HCT116 (cell line): Measurements from ENCODE around the gene SEMA5B.

Experiments
- CEBPB ChIP-seq: IDR thresholded peaks from 2 replicates; pipeline ENCODE4 v1.6.1; 2012; ENCODE audit warnings: low read depth
- ELF1 ChIP-seq: IDR thresholded peaks from 2 replicates; pipeline ENCODE4 v1.6.1; 2012; ENCODE audit warnings: low read depth, borderline replicate concordance
- POLR2A ChIP-seq: IDR thresholded peaks from 2 replicates; pipeline ENCODE4 v1.7.0; 2011; ENCODE audit warnings: borderline replicate concordance; ENCODE audit not compliant: insufficient read depth, insufficient read length; ENCODE audit errors: extremely low read depth
- TF ChIP-seq, protein P1 (sequence below), 3 experiments: fragments of 200-600 bp in 1 of 3; sonication (generic) in 1 of 3; IDR thresholded peaks in 2 of 3; conservative IDR thresholded peaks in 1 of 3; 2 replicates each; pipeline ENCODE4 v1.5.1; 2012 to 2017; ENCODE audit warnings: low read depth in 2 of 3, low read length in 2 of 3, antibody characterized with exemption in 1 of 3, borderline replicate concordance in 1 of 3, control low read depth in 1 of 3, mild to moderate bottlenecking in 1 of 3, mixed read lengths in 1 of 3, mixed run types in 1 of 3, moderate library complexity in 1 of 3; ENCODE audit not compliant: insufficient read depth in 1 of 3

DNA sequence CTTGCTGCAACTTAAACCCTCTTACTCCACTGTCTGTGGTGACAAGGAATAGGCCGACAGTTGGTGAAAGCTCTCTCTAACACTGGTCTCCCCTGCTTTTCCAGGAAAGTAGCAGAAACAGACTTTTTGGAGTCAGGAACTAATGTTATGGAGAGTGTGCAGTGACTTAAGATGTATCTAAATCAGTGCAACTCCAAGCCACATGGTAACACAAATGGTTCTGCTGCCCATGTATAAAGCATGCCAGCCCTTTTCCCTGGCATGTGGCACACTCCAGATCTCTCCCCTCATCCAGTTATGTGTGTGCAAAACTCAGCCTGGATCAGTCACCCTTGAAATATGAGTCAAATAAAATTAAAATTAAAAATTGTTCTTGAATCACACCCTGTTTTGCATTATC, 55.4 kb downstream of the SEMA5B start:
- TF ChIP-seq, protein P1, sequence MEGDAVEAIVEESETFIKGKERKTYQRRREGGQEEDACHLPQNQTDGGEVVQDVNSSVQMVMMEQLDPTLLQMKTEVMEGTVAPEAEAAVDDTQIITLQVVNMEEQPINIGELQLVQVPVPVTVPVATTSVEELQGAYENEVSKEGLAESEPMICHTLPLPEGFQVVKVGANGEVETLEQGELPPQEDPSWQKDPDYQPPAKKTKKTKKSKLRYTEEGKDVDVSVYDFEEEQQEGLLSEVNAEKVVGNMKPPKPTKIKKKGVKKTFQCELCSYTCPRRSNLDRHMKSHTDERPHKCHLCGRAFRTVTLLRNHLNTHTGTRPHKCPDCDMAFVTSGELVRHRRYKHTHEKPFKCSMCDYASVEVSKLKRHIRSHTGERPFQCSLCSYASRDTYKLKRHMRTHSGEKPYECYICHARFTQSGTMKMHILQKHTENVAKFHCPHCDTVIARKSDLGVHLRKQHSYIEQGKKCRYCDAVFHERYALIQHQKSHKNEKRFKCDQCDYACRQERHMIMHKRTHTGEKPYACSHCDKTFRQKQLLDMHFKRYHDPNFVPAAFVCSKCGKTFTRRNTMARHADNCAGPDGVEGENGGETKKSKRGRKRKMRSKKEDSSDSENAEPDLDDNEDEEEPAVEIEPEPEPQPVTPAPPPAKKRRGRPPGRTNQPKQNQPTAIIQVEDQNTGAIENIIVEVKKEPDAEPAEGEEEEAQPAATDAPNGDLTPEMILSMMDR (IDR thresholded peaks at IDR 0.05 in 2 of 3, conservative IDR thresholded peaks at IDR 0.05 in 1 of 3; ENCODE audit: borderline replicate concordance in 1 of 3, insufficient read depth in 1 of 3, low read depth in 2 of 3, low read length in 2 of 3), result no peak
- TF ChIP-seq POLR2A (no peak), ELF1 (no peak), CEBPB (no peak)
